Thymus (tissue), 11 donors: ENCODE results near the gene TRDMT1. TPM values are rescaled to one million over a fixed set of nuclear protein-coding genes. Genes with fewer than 3 reads are reported as not detected.

ENCODE experiments used
- DNase-seq, 9 donors: peaks; one replicate each; pipeline ENCODE4 v3.0.0-alpha.2; 2013; ENCODE audit warnings: low spot score in 9 of 9, low read depth in 6 of 9, missing footprints in 1 of 9
- H3K27ac ChIP-seq, 2 donors: one replicate each; pipeline ENCODE4 v1.5.1; 2013; ENCODE audit warnings: control low read depth in 1 of 2, low read depth in 1 of 2, low read length in 1 of 2, mild to moderate bottlenecking in 1 of 2, moderate library complexity in 1 of 2
- H3K27me3 ChIP-seq, 2 donors: one replicate each; pipeline ENCODE4 v1.5.1; 2013; ENCODE audit warnings: low read length in 1 of 2; ENCODE audit not compliant: control insufficient read depth in 2 of 2, insufficient read depth in 1 of 2
- H3K36me3 ChIP-seq, 2 donors: one replicate each; pipeline ENCODE4 v1.5.1; 2013; ENCODE audit warnings: low read length in 1 of 2, mild to moderate bottlenecking in 1 of 2, moderate library complexity in 1 of 2; ENCODE audit not compliant: control insufficient read depth in 2 of 2, insufficient read depth in 2 of 2
- H3K4me1 ChIP-seq, 2 donors: one replicate each; pipeline ENCODE4 v1.5.1; 2013; ENCODE audit warnings: low read length in 2 of 2; ENCODE audit not compliant: control insufficient read depth in 2 of 2, insufficient read depth in 2 of 2
- H3K4me3 ChIP-seq, 2 donors: one replicate each; pipeline ENCODE4 v1.5.1; 2013; ENCODE audit warnings: low read length in 2 of 2, control low read depth in 1 of 2, mild to moderate bottlenecking in 1 of 2
- H3K9me3 ChIP-seq, 2 donors: one replicate each; pipeline ENCODE4 v1.5.1; 2013; ENCODE audit warnings: low read length in 1 of 2, mild to moderate bottlenecking in 1 of 2; ENCODE audit not compliant: control insufficient read depth in 2 of 2, insufficient read depth in 1 of 2
- WGBS: extraction: QIAGEN DNeasy Blood & Tissue Kit; methylation state at CpG from one replicate; pipeline ENCODE4 v1.1.7; 2013; 5-methylcytosine and 5-hydroxymethylcytosine counted together
- polyA plus RNA-seq: library from polyadenylated mRNA; stranded (reverse); fragments of 200-250 nt; gene quantifications from one replicate; pipeline ENCODE4 v1.2.3, GENCODE V29; 2013
- total RNA-seq: library from RNA; stranded (reverse); fragments of 120-200 nt; gene quantifications from one replicate; pipeline ENCODE4 v1.2.4, GENCODE V29; 2013
- donor health status: healthy.

Gene TRDMT1
- total and polyA plus RNA-seq, 2 donors = 5.0 to 11.4 TPM

- Histone ChIP-seq H3K36me3 (no peaks in the 10 kb centered on the region), H3K27me3 (no peaks in the 10 kb centered on the region), H3K4me3 (no peak overlapping the region), H3K27ac (no peak overlapping the region), H3K4me1 (peaks cover 0 to 7% of the 10 kb centered on the region in 2 donors), H3K9me3 (peaks cover 0 to 3% of the 10 kb centered on the region in 2 donors)
- WGBS = 97% methylated on average over 3 of the region's 3 CpGs
- no peak for DNase-seq
These were observed 58.3 kb downstream of the TRDMT1 start for GRCh38 chr10:17143055-17143690.

GRCh38 chr10:17141504-17142229, 59.8 kb downstream of the TRDMT1 start:
- peak in 3 of 9 donors; percentile 4 to 38 (median 13) for DNase-seq
- Histone ChIP-seq H3K4me3 (no peak overlapping the region), H3K27me3 (no peaks in the 10 kb centered on the region), H3K36me3 (no peaks in the 10 kb centered on the region), H3K27ac (no peak overlapping the region), H3K9me3 (peaks cover 0 to 3% of the 10 kb centered on the region in 2 donors), H3K4me1 (peaks cover 0 to 7% of the 10 kb centered on the region in 2 donors)
- WGBS = 22% methylated on average over 1 of the region's 1 CpG

- Histone ChIP-seq H3K27me3 (no peaks in the 10 kb centered on the region), H3K27ac (no peak overlapping the region), H3K36me3 (no peaks in the 10 kb centered on the region), H3K4me1 (peaks cover 0 to 7% of the 10 kb centered on the region in 2 donors), H3K9me3 (peaks cover 0 to 3% of the 10 kb centered on the region in 2 donors), H3K4me3 (no peak overlapping the region)
- DNase-seq = no peak
These were observed 61.1 kb downstream of the TRDMT1 start for GRCh38 chr10:17140386-17140761.

- Histone ChIP-seq H3K4me3 (no peak overlapping the region), H3K4me1 (peaks cover 0 to 7% of the 10 kb centered on the region in 2 donors), H3K27me3 (no peaks in the 10 kb centered on the region), H3K36me3 (no peaks in the 10 kb centered on the region), H3K27ac (no peak overlapping the region), H3K9me3 (peaks cover 0 to 3% of the 10 kb centered on the region in 2 donors)
- WGBS = 96% methylated on average over 5 of the region's 5 CpGs
- DNase-seq = no peak
These were observed 62.9 kb downstream of the TRDMT1 start for GRCh38 chr10:17138460-17139042.

GRCh38 chr10:17134737-17135260, 66.7 kb downstream of the TRDMT1 start:
- H3K36me3 ChIP-seq = no peaks in the 10 kb centered on the region

GRCh38 chr10:17134282-17134681, 67.2 kb downstream of the TRDMT1 start:
- no peak for DNase-seq
- Histone ChIP-seq H3K36me3 (no peaks in the 10 kb centered on the region), H3K9me3 (no peaks in the 10 kb centered on the region), H3K27ac (no peak overlapping the region), H3K4me3 (no peak overlapping the region), H3K4me1 (no peaks in the 10 kb centered on the region), H3K27me3 (no peaks in the 10 kb centered on the region)
- 100% methylated on average over 2 of the region's 2 CpGs for WGBS

More at GRCh38 chr10:17134737-17135260, 66.7 kb downstream of the TRDMT1 start:
- Histone ChIP-seq H3K4me3 (no peak overlapping the region), H3K27me3 (no peaks in the 10 kb centered on the region), H3K9me3 (no peaks in the 10 kb centered on the region), H3K4me1 (no peaks in the 10 kb centered on the region), H3K27ac (no peak overlapping the region)
- no peak for DNase-seq

GRCh38 chr10:17129741-17130140, 71.7 kb downstream of the TRDMT1 start, which contains the start of gene CUBN:
CUBN (minus strand) TSS chr10:17129811; CDS start chr10:17129765, 46 bp downstream.
- no peaks in the 10 kb centered on the region for H3K36me3 ChIP-seq
- DNase-seq = no peak
- H3K27me3 ChIP-seq = no peaks in the 10 kb centered on the region
- WGBS = 99% methylated on average over 1 of the region's 1 CpG
- H3K9me3 ChIP-seq = no peaks in the 10 kb centered on the region
- H3K4me1 ChIP-seq = no peaks in the 10 kb centered on the region
- H3K4me3 ChIP-seq = no peak within 1 kb of the TSS
- H3K27ac ChIP-seq = no peak within 1 kb of the TSS

GRCh38 chr10:17128261-17128660, 73.2 kb downstream of the TRDMT1 start:
- WGBS = 98% methylated on average over 3 of the region's 3 CpGs
- H3K4me3 ChIP-seq = no peak overlapping the region
- no peaks in the 10 kb centered on the region for H3K27me3 ChIP-seq
- no peak overlapping the region for H3K27ac ChIP-seq
- no peak for DNase-seq
- H3K4me1 ChIP-seq = no peaks in the 10 kb centered on the region
- no peaks in the 10 kb centered on the region for H3K36me3 ChIP-seq
- H3K9me3 ChIP-seq = no peaks in the 10 kb centered on the region

- H3K4me3 ChIP-seq = no peak overlapping the region
- H3K9me3 ChIP-seq = no peaks in the 10 kb centered on the region
- 97% methylated on average over 5 of the region's 5 CpGs for WGBS
- no peaks in the 10 kb centered on the region for H3K27me3 ChIP-seq
- no peaks in the 10 kb centered on the region for H3K4me1 ChIP-seq
- no peak overlapping the region for H3K27ac ChIP-seq
- no peaks in the 10 kb centered on the region for H3K36me3 ChIP-seq
- DNase-seq = no peak
These were observed 75.1 kb downstream of the TRDMT1 start for GRCh38 chr10:17126327-17126726.
